ENCODE measurements around the gene CEACAM8. TPM values are rescaled to one million over a fixed set of nuclear protein-coding genes. Genes with fewer than 3 reads are reported as not detected.
A peak's percentile ranks its signal among the peaks of the same experiment; 100 is the strongest.

The CEACAM8 gene
- polyA plus RNA-seq, 2 of the 4 experiments (the other 2 are of a cell fraction), result not detected

GRCh38 chr19:42589792-42590191 lies 4.9 kb downstream of the CEACAM8 start:
- H3K27ac ChIP-seq, result no peak overlapping the region
- ATAC-seq, result no peak
- DNase-seq (ENCODE audit: low read depth in 1 of 2, low spot score in 1 of 2), result no peak
- TF ChIP-seq CBX8 (IDR thresholded peaks at IDR 0.05) (no peak), REST (IDR thresholded peaks at IDR 0.05) (no peak), HDAC2 (IDR thresholded peaks at IDR 0.05) (no peak), HMGXB4 (CRISPR knock-in tag; IDR thresholded peaks at IDR 0.05; ENCODE audit: borderline replicate concordance) (no peak), HOXA7 (CRISPR knock-in tag; IDR thresholded peaks at IDR 0.05) (no peak), SMC3 (IDR thresholded peaks at IDR 0.05) (no peak), FOSL2 (IDR thresholded peaks at IDR 0.05) (no peak), FOSL2 (CRISPR knock-in tag; IDR thresholded peaks at IDR 0.05) (no peak), E2F6 (IDR thresholded peaks at IDR 0.05; ENCODE audit: borderline replicate concordance, low read depth) (no peak), FOXS1 (CRISPR knock-in tag; IDR thresholded peaks at IDR 0.05) (no peak), ATOH8 (CRISPR knock-in tag; IDR thresholded peaks at IDR 0.05; ENCODE audit: low read depth) (no peak), RAD21 (conservative IDR thresholded peaks at IDR 0.05 in 1 of 2, IDR thresholded peaks at IDR 0.05 in 1 of 2) (no peak), FOSB (CRISPR knock-in tag; IDR thresholded peaks at IDR 0.05) (no peak), RNF2 (IDR thresholded peaks at IDR 0.05; ENCODE audit: borderline replicate concordance, low read depth) (no peak), HES2 (IDR thresholded peaks at IDR 0.05) (no peak), POLR2A (IDR thresholded peaks at IDR 0.05; ENCODE audit: low read length) (no peak)
- no peak overlapping the region for H3K4me3 ChIP-seq
- ChIA-PET CTCF (interaction anchor here (0.8 kb wide), 1 partner anchor 156 kb away, joined by 3 read pairs; no protein-coding TSS in a partner anchor), POLR2A (no interaction called here)
- 40% methylated on average over 7 of the region's 7 CpGs for WGBS (ENCODE audit: missing lambda C conversion rate)
- no peaks in the 10 kb centered on the region for H3K9me3 ChIP-seq
- no peak for FAIRE-seq
- H3K4me2 ChIP-seq, result no peak overlapping the region
- H3K4me1 ChIP-seq, result no peaks in the 10 kb centered on the region

- TF ChIP-seq MAZ (IDR thresholded peaks at IDR 0.05; ENCODE audit: borderline replicate concordance, low read depth, low read length) (no peak), SREBF2 (IDR thresholded peaks at IDR 0.05) (no peak), HEYL (CRISPR knock-in tag; IDR thresholded peaks at IDR 0.05) (no peak)
- FAIRE-seq (peak; percentile 95), ATAC-seq (no peak), DNase-seq (ENCODE audit: low read depth in 1 of 2, low spot score in 1 of 2) (no peak)
- Histone ChIP-seq H3K4me3 (no peak overlapping the region), H3K9me3 (no peaks in the 10 kb centered on the region), H3K4me2 (no peak overlapping the region), H3K4me1 (no peaks in the 10 kb centered on the region), H3K27ac (no peak overlapping the region)
- ChIA-PET POLR2A (no interaction called here), CTCF (interaction anchor here (1.7 to 6.8 kb wide), 5 partner anchors 8 to 22 kb away, joined by 4 to 76 read pairs (median 7); partner anchors contain the start of gene CEACAM8)
These were observed 10.3 kb downstream of the CEACAM8 start for GRCh38 chr19:42584466-42584865.

Data from A549 (cell line).